ENCODE measurements around the gene PTGS1.
"Not testable (repeated sequence)": the region's sequence is repeated elsewhere in the genome, so short reads cannot be mapped to it uniquely, and the experiment has no call there.

PTGS1 gene

DNA sequence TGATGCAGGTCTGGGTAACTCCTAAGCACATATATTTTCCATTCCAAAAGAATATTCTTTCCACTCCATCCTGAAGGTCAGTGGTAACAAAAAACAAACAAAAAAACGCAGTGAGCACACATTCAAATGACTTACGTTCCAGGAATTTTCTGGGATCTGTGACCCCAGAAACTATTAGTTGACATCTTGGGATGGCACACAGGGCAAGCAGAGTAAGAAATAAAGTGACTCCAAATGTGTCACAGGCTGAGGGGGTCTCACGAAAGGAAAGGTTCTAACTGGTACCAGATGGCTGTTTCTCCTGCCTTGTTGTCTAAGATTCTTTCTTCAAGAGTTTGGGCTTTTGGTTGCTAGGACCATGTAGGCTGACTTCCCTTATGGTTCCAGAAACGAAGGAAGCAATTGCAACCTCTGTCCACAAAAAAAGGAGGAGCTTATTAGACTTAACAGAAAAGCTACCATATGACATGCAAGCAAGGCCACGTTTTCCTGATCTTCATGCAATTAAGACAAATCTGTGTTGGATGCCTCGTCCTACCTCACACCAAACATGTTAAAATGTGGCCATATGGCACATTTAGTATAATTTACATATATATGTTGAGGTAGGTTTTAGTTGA lies 32.7 kb downstream of the PTGS1 start:
- H3K27ac ChIP-seq, result no peak overlapping the region
- no peak for TF ChIP-seq ZFX (IDR thresholded peaks at IDR 0.05)
- TF ChIP-seq, protein P1, sequence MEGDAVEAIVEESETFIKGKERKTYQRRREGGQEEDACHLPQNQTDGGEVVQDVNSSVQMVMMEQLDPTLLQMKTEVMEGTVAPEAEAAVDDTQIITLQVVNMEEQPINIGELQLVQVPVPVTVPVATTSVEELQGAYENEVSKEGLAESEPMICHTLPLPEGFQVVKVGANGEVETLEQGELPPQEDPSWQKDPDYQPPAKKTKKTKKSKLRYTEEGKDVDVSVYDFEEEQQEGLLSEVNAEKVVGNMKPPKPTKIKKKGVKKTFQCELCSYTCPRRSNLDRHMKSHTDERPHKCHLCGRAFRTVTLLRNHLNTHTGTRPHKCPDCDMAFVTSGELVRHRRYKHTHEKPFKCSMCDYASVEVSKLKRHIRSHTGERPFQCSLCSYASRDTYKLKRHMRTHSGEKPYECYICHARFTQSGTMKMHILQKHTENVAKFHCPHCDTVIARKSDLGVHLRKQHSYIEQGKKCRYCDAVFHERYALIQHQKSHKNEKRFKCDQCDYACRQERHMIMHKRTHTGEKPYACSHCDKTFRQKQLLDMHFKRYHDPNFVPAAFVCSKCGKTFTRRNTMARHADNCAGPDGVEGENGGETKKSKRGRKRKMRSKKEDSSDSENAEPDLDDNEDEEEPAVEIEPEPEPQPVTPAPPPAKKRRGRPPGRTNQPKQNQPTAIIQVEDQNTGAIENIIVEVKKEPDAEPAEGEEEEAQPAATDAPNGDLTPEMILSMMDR (conservative IDR thresholded peaks at IDR 0.05), result no peak

DNA sequence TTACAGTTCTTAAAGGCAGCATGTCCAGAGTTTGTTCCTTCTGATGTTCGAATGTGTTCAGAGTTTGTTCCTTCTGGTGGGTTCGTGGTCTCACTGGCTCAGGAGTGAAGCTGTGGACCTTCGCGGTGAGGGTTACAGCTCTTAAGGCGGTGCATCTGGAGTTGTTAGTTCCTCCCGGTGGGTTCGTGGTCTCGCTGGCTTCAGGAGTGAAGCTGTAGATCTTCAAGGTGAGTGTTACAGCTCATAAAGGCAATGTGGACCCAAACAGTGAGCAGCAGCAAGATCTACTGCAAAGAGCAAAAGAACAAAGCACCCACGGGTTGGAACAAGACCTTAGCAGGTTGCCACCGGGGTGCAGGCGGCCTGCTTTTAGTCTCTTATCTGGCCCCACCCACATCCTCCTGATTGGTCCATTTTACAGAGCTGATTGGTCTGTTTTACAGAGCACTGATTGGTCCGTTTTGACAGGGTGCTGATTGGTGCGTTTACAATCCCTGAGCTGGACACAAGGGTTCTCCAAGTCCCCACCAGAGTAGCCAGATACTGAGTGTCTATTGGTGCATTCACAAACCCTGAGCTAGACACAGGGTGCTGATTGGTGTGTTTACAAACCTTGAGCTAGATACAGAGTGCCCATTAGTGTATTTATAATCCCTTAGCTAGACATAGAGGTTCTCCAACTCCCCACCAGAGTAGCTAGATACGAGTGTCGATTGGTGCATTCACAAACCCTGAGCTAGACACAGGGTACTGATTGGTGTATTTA lies 34.7 kb downstream of the PTGS1 start:
- H3K27ac ChIP-seq, result not testable (repeated sequence)

DNA sequence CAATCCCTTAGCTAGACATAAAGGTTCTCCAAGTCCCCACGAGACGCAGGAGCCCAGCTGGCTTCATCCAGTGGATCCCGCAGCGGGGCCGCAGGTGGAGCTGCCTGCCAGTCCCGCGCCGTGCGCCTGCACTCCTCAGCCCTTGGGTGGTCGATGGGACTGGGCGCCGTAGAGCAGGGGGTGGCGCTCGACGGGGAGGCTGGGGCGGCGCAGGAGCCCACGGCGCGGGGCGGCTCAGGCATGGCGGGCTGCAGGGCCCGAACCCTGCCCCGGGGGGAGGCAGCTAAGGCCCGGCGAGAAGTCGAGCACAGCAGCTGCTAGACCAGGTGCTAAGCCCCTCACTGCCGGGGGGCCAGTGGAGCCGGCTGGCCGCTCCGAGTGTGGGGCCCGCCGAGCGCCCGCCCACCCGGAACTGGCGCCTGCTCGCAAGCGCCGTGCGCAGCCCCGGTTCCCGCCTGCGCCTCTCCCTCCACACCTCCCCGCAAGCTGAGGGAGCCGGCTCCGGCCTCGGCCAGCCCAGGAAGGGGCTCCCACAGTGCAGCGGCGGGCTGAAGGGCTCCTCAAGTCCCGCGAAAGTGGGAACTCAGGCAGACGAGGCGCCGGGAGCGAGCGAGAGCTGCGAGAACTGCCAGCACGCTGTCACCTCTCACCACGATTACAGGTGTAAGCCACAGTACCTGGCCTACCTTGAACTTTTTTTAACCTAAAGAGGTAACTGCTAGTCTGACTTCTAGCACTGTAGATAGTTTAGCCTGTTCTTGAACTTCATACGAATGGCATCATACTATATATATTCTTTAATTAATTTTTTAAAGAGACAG lies 35.5 kb downstream of the PTGS1 start:
- no peak for TF ChIP-seq ZFX (IDR thresholded peaks at IDR 0.05)
- TF ChIP-seq, protein P1 (conservative IDR thresholded peaks at IDR 0.05), result no peak

DNA sequence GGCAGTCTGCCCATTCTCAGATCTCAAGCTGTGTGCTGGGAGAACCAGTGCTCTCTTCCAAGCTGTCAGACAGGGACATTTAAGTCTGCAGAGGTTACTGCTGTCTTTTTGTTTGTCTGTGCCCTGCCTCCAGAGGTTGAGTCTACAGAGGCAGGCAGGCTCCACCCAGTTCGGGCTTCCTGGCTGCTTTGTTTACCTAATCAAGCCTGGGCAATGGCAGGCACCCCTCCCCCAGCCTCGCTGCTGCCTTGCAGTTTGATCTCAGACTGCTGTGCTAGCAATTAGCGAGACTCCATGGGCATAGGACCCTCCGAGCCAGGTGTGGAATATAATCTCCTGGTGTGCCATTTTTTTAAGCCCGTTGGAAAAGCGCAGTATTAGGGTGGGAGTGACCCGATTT lies 43.3 kb downstream of the PTGS1 start:
- H3K27ac ChIP-seq, result not testable (repeated sequence)

More for the DNA sequence above, 35.5 kb downstream of the PTGS1 start:
- H3K27ac ChIP-seq, result no peak overlapping the region

DNA sequence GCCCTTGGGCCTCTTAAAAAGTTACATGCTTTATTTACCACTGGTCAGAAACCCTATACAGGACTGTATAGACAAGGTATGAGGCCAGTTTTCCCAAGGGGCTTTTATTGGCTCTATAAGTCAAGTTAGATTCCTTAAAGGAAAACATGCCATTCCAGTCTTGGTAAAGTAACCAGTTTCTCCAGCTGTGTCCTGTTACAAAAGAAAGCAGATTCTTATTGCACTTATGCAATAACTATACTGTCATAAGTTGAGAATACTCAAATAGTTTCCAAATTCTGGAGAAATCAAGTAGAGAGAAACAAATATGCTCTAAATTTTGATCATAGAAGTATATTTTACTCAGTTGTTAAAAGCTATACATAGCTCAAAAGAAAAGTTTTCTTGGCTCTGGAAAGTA lies 47.2 kb downstream of the PTGS1 start:
- TF ChIP-seq, protein P1 (conservative IDR thresholded peaks at IDR 0.05), result no peak
- no peak for TF ChIP-seq ZFX (IDR thresholded peaks at IDR 0.05)
- H3K27ac ChIP-seq, result no peak overlapping the region

DNA sequence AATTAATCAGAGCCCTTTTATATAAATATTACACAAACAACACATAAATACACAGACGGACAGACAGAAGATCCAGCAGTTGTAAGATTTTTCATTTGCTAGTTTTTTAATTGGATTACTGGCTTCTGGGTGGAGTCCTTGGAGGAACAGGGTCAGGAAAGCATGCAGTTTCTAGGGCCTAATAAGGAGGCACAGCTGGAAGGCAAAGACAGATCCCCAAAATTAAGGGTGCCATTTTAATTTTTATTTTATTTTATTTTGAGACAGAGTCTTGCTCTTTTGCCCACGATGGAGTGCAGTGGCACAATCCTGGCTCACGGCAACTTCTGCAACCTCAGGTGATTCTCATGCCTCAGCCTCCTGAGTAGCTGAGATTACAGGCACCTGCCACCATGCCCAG lies 49.5 kb downstream of the PTGS1 start:
- H3K27ac ChIP-seq, result no peak overlapping the region

DNA sequence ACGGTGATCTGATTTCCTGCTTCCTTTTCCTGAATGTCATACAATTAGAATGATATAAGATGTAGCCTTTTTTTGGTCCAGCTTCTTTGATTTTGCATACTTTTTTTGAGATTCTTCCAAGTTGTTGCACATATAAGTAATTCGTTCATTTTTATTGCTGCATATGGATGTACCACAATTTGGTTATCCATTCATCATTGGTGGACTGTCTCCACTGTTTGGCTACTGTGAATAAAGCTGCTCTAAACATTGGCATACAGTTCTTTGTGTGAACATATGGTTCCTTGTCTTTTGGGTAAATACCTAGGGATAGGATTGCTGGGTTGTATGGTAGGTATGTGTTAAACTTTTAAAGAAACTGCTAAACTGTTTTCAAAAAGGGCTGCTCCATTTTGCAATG lies 54.3 kb downstream of the PTGS1 start:
- TF ChIP-seq, protein P1 (conservative IDR thresholded peaks at IDR 0.05), result no peak
- TF ChIP-seq ZFX (IDR thresholded peaks at IDR 0.05), result no peak
- H3K27ac ChIP-seq, result no peak overlapping the region

More for the DNA sequence above, 49.5 kb downstream of the PTGS1 start:
- no peak for TF ChIP-seq ZFX (IDR thresholded peaks at IDR 0.05)
- TF ChIP-seq, protein P1 (conservative IDR thresholded peaks at IDR 0.05), result no peak

DNA sequence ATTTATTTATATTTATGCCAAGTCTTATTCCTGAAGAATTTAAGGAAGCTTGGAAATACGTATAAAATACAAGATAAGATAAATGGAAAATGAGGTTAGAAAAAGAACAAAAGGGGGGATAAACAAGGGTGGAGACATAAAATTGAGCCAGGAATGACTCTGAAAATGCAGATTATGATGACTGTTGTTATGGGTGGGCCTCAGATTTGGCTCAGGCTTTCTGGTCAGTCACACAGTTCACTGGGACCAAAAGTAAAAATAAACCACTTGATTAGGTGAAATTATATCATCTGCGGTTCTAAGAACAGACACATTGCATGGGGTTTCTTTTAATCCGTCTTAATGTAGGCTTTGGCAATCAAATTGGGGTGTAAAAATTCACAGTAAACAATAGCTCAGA lies 55.9 kb downstream of the PTGS1 start:
- no peak overlapping the region for H3K27ac ChIP-seq
- TF ChIP-seq, protein P1 (conservative IDR thresholded peaks at IDR 0.05), result no peak
- TF ChIP-seq ZFX (IDR thresholded peaks at IDR 0.05), result no peak
